Measurements from ENCODE around the gene HDDC2. TPM values are rescaled to one million over a fixed set of nuclear protein-coding genes. Genes with fewer than 3 reads are reported as not detected.

Gene HDDC2
- total RNA-seq, 6 experiments from 2014 or later, result 50.0 to 59.3 (median 57.8) TPM

DNA sequence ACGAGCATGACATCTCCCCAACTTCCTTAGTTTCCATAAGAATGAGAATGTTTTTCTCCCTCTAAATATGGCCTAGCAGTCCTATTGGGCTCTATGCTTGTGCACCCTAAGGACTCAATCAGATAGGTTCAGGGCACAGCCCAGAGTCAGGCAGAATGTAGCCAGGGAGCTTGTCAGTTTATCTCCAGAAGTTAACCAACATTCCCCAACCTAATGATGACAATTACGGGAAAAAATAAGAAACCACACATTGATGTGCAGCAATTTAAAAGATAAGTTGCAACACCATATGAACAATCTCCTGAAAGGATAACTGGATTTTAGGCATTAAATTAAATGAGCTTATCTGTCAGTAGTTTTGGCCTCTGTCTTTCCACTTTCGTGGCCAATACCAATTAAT is 71.1 kb downstream of the HDDC2 start:
- no peak for DNase-seq
- H3K36me3 Mint-ChIP-seq (ENCODE audit: low read depth), result no peaks in the 10 kb centered on the region
- no peak overlapping the region for H3K4me3 Mint-ChIP-seq
- H3K27me3 Mint-ChIP-seq (ENCODE audit: insufficient read depth), result no peaks in the 10 kb centered on the region; the same call in 1 of the 2 replicates
- peaks cover 42% of the 10 kb centered on the region for H3K4me1 Mint-ChIP-seq (ENCODE audit: low read depth)
- H3K9me3 Mint-ChIP-seq, result no peaks in the 10 kb centered on the region
- no peak for TF ChIP-seq CTCF (IDR thresholded peaks at IDR 0.05)
- H3K27ac Mint-ChIP-seq, result no peak overlapping the region

DNA sequence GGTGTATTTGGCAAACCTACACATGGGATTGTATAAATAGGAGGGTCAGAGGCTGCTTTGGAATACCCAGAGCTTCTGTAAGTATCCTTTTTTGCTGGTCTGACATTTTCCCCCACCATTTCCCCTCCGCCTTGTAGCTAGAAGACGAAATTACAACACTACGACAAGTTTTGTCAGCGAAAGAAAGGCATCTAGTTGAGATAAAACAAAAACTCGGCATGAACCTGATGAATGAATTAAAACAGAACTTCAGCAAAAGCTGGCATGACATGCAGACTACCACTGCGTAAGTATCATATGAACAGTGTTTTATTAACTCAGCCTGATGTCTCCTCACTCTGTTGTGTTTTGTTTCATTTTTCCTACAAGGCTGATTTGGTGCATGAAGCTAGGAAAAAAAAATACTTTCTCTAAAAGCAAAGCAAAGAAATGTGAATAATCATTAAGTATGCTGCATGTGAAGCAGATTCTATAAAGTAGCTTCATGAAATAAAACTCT is 72.7 kb downstream of the HDDC2 start:
- H3K27ac Mint-ChIP-seq, result no peak overlapping the region
- no peak for TF ChIP-seq CTCF (IDR thresholded peaks at IDR 0.05)
- H3K4me1 Mint-ChIP-seq (ENCODE audit: low read depth), result peaks cover 53% of the 10 kb centered on the region
- no peak for DNase-seq
- H3K27me3 Mint-ChIP-seq (ENCODE audit: insufficient read depth), result no peaks in the 10 kb centered on the region; the same call in 1 of the 2 replicates
- no peaks in the 10 kb centered on the region for H3K9me3 Mint-ChIP-seq
- no peaks in the 10 kb centered on the region for H3K36me3 Mint-ChIP-seq (ENCODE audit: low read depth)
- peak overlapping the region; percentile 67; the same call in 1 of the 2 replicates for H3K4me3 Mint-ChIP-seq

- H3K9me3 Mint-ChIP-seq, result no peaks in the 10 kb centered on the region
- H3K27me3 Mint-ChIP-seq (ENCODE audit: insufficient read depth), result no peaks in the 10 kb centered on the region; the same call in 1 of the 2 replicates
- no peak for DNase-seq
- no peak overlapping the region for H3K27ac Mint-ChIP-seq
- TF ChIP-seq CTCF (IDR thresholded peaks at IDR 0.05), result no peak
- H3K4me3 Mint-ChIP-seq, result no peak overlapping the region
- H3K36me3 Mint-ChIP-seq (ENCODE audit: low read depth), result no peaks in the 10 kb centered on the region
- H3K4me1 Mint-ChIP-seq (ENCODE audit: low read depth), result peaks cover 50% of the 10 kb centered on the region
Measured at GRCh38 chr6:125227244-125227643, 74.5 kb downstream of the HDDC2 start.

Other genes with a start within 250 kb of the HDDC2 start
- gene TPD52L1, start 148.2 kb downstream of the HDDC2 start, total RNA-seq (2021; fragmentation: NEBNext Ultra II Directional; extraction: Animal tissue kit (Norgen Biotek cat#: 25700)), result 10 to 100 TPM; 11.0 to 36.8 (median 11.7) TPM

All from HFFc6 (cell line).